Neuronal stem cell (in vitro differentiated cells): ENCODE data around the gene ATAD5.

Source experiments
- DNase-seq: peaks from one replicate; pipeline ENCODE4 v3.0.0-alpha.2; 2013; ENCODE audit warnings: low spot score
- H2AFZ ChIP-seq: one replicate; pipeline ENCODE4 v1.6.1; 2013; ENCODE audit warnings: mild to moderate bottlenecking, low read length, inconsistent platforms
- H2AK5ac ChIP-seq: 2 replicates; pipeline ENCODE4 v1.6.1; 2013; ENCODE audit warnings: low read depth, mild to moderate bottlenecking, inconsistent platforms, low read length, moderate library complexity, mixed read lengths
- H2BK120ac ChIP-seq: 2 replicates; pipeline ENCODE4 v1.6.1; 2013; ENCODE audit warnings: low read depth, mild to moderate bottlenecking, inconsistent platforms, low read length, moderate library complexity, mixed read lengths
- H2BK12ac ChIP-seq: one replicate; pipeline ENCODE4 v1.6.1; 2013; ENCODE audit warnings: low read length, inconsistent platforms
- H2BK15ac ChIP-seq: 2 replicates; pipeline ENCODE4 v1.6.1; 2013; ENCODE audit warnings: mild to moderate bottlenecking, low read length, inconsistent platforms, mixed read lengths
- H2BK5ac ChIP-seq: one replicate; pipeline ENCODE4 v1.6.1; 2013; ENCODE audit warnings: inconsistent platforms, mild to moderate bottlenecking, low read length, moderate library complexity
- H3K14ac ChIP-seq: one replicate; pipeline ENCODE4 v1.6.1; 2013; ENCODE audit warnings: low read length, inconsistent platforms
- H3K18ac ChIP-seq: 2 replicates; pipeline ENCODE4 v1.6.1; 2013; ENCODE audit warnings: low read length, inconsistent platforms
- H3K23ac ChIP-seq: 2 replicates; pipeline ENCODE4 v1.6.1; 2013; ENCODE audit warnings: low read depth, mild to moderate bottlenecking, mixed read lengths, low read length, inconsistent platforms; ENCODE audit not compliant: poor library complexity
- H3K27ac ChIP-seq: replicated peaks from 3 replicates; pipeline ENCODE4 v1.5.1; 2013; ENCODE audit warnings: low read length, inconsistent platforms
- H3K27me3 ChIP-seq, 3 experiments: 2 replicates each; pipeline ENCODE4 v1.6.1; 2013; ENCODE audit warnings: low read length in 3 of 3, mild to moderate bottlenecking in 2 of 3, inconsistent platforms in 1 of 3, low read depth in 1 of 3, mixed read lengths in 1 of 3, moderate library complexity in 1 of 3; ENCODE audit not compliant: control insufficient read depth in 3 of 3, insufficient read depth in 3 of 3
- H3K36me3 ChIP-seq, 2 donors: replicated peaks in 1 of 2; 2 replicates each; pipeline ENCODE4 v1.6.1; 2013; ENCODE audit warnings: low read length in 2 of 2; ENCODE audit not compliant: control insufficient read depth in 2 of 2, insufficient read depth in 2 of 2
- H3K4ac ChIP-seq: 2 replicates; pipeline ENCODE4 v1.6.1; 2013; ENCODE audit warnings: inconsistent platforms, mild to moderate bottlenecking, low read length, moderate library complexity
- H3K4me1 ChIP-seq, 2 donors: 1 replicate in 1 of 2; 2 replicates in 1 of 2; pipeline ENCODE4 v1.6.1; 2013; ENCODE audit warnings: low read length in 2 of 2, low read depth in 1 of 2; ENCODE audit not compliant: control insufficient read depth in 2 of 2, insufficient read depth in 1 of 2
- H3K4me2 ChIP-seq: one replicate; pipeline ENCODE4 v1.6.1; 2013; ENCODE audit warnings: mild to moderate bottlenecking, low read length, inconsistent platforms; ENCODE audit not compliant: insufficient read depth, poor library complexity, severe bottlenecking
- H3K4me3 ChIP-seq, 2 donors: 2 replicates each; pipeline ENCODE4 v1.5.1; 2013; ENCODE audit warnings: low read length in 2 of 2, mild to moderate bottlenecking in 2 of 2, inconsistent platforms in 1 of 2, moderate library complexity in 1 of 2
- H3K79me1 ChIP-seq: one replicate; pipeline ENCODE4 v1.6.1; 2013; ENCODE audit warnings: low read depth, mild to moderate bottlenecking, inconsistent platforms, low read length, moderate library complexity
- H3K9ac ChIP-seq: one replicate; pipeline ENCODE4 v1.6.1; 2013; ENCODE audit warnings: mild to moderate bottlenecking, low read depth, low read length, inconsistent platforms; ENCODE audit not compliant: poor library complexity
- H3K9me3 ChIP-seq, 2 donors: replicated peaks in 1 of 2; 2 replicates each; pipeline versions ENCODE3 to v1.6.1; 2013; ENCODE audit warnings: low read length in 2 of 2, mild to moderate bottlenecking in 2 of 2, inconsistent platforms in 1 of 2, low read depth in 1 of 2, mixed read lengths in 1 of 2, moderate library complexity in 1 of 2; ENCODE audit not compliant: control insufficient read depth in 2 of 2, insufficient read depth in 1 of 2
- H4K8ac ChIP-seq: one replicate; pipeline ENCODE4 v1.6.1; 2013; ENCODE audit warnings: low read depth, mild to moderate bottlenecking, inconsistent platforms, low read length, moderate library complexity
- H4K91ac ChIP-seq: one replicate; pipeline ENCODE4 v1.6.1; 2013; ENCODE audit warnings: low read length, low read depth, mild to moderate bottlenecking, inconsistent platforms; ENCODE audit not compliant: poor library complexity
- WGBS, 2 donors: extraction: QIAGEN DNeasy Blood & Tissue Kit; methylation state at CpG; one replicate each; pipeline ENCODE4 v1.1.7; 2013; ENCODE audit warnings: missing lambda C conversion rate in 2 of 2, mixed read lengths in 1 of 2; ENCODE audit not compliant: insufficient read length in 2 of 2, insufficient replicate concordance in 1 of 2; ENCODE audit errors: extremely low coverage in 2 of 2; 5-methylcytosine and 5-hydroxymethylcytosine counted together

ATAD5 gene

DNA sequence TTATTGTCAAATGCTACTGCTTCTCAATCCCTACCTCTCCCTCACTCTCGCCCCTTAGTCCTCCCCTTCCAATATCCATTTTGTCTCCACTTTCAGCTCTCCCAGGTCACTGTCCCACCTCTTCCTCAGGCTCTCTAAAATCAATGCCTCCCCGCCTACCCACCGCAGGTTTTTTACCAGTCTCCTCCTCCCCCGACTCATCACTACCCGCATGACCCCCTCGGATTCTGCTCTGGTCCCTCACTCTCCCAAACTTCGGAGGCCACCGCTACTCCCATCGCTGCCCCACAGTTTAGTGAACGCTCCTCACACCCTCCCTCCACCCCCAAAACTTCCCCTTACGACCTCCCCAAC lies 7.8 kb upstream of the ATAD5 start:
- Histone ChIP-seq H2AFZ (peak overlapping the region; percentile 99), H4K8ac (no peak overlapping the region), H3K4me1 (peaks cover 3 to 5% of the 10 kb centered on the region in 2 donors), H2BK15ac (peak overlapping the region; percentile 94), H3K79me1 (peaks cover 2% of the 10 kb centered on the region), H3K4ac (no peak overlapping the region), H3K27ac (peak overlapping the region; percentile 96), H3K4me2 (peak overlapping the region; percentile 60), H3K18ac (peak overlapping the region; percentile 97), H3K4me3 (peak overlapping the region; percentile 87 to 96), H2AK5ac (no peak overlapping the region), H3K27me3 (no peaks in the 10 kb centered on the region), H3K14ac (peak overlapping the region; percentile 47), H3K9me3 (no peaks in the 10 kb centered on the region), H3K9ac (peak overlapping the region; percentile 99), H2BK12ac (no peak overlapping the region), H2BK120ac (no peak overlapping the region), H3K36me3 (peaks cover 0 to 7% of the 10 kb centered on the region in 2 donors), H3K23ac (peak overlapping the region; percentile 100), H2BK5ac (peak overlapping the region; percentile 82), H4K91ac (no peak overlapping the region)
- DNase-seq = no peak
- WGBS, 2 donors = no CpG with 5 or more reads among the region's 11 CpGs

DNA sequence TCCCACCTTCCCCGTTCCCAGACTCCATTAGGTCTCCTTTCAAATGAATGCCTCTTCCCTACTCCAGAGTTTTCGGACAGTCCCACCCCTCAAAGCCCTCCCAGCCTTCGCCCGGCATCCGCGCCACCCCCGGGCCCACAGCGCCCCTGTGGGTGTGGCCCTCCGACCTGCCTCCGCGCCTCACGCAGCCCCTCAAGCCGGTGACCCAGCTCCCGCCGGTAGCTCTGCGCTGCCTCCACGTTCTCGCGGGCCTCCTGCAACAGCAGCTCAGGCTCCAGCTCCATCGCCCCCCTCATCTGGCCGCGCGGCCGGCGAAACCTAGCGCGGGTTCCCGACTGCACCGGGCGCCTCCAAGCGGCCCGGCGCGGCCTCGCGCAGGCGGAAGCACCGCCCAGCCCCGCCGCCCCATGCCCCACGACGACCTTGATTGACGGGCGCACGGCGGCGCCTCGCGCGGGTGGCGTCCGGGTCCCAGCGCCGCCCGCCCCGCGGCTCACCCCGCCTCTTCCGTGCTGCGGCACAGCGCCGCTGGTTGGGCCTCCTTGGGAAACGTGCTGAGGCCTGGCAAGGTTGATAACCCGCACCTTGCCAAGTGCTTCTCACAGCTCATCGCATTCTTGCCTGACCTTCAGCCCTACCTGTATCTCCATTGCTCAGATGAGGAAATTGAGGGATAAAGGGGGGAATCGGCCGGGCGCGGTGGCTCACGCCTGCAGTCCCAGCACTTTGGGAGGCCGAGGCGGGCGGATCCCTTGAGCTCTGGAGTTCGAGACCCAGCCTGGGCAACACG lies 7.2 kb upstream of the ATAD5 start, which contains the start of gene CRLF3:
Gene CRLF3, minus strand, starts transcription at position 337 of the 790 bp plus-strand sequence. Its CDS starts 41 bp downstream, at position 296.
- H3K4me2 ChIP-seq = peak within 1 kb of the TSS; percentile 60
- H3K36me3 ChIP-seq = peaks cover 0 to 1% of the 10 kb centered on the region in 2 donors
- H2AFZ ChIP-seq = peak within 1 kb of the TSS; percentile 99
- no CpG with 5 or more reads among the region's 75 CpGs for WGBS, 2 donors
- no peaks in the 10 kb centered on the region for H3K9me3 ChIP-seq
- peak within 1 kb of the TSS; percentile 97 for H3K18ac ChIP-seq
- H2BK5ac ChIP-seq = peak within 1 kb of the TSS; percentile 82
- H2BK120ac ChIP-seq = no peak within 1 kb of the TSS
- H4K8ac ChIP-seq = peak within 1 kb of the TSS; percentile 65
- H2BK12ac ChIP-seq = no peak within 1 kb of the TSS
- no peak within 1 kb of the TSS for H3K4ac ChIP-seq
- H4K91ac ChIP-seq = no peak within 1 kb of the TSS
- H3K9ac ChIP-seq = peak within 1 kb of the TSS; percentile 99
- H3K27ac ChIP-seq = peak within 1 kb of the TSS; percentile 96
- H3K23ac ChIP-seq = peak within 1 kb of the TSS; percentile 100
- H3K4me1 ChIP-seq = peaks cover 3 to 5% of the 10 kb centered on the region in 2 donors
- H3K4me3 ChIP-seq = peak within 1 kb of the TSS; percentile 87 to 96
- H3K79me1 ChIP-seq = peaks cover 2% of the 10 kb centered on the region
- peak within 1 kb of the TSS; percentile 24 for H2AK5ac ChIP-seq
- peak; percentile 88 for DNase-seq
- H3K14ac ChIP-seq = peak within 1 kb of the TSS; percentile 99
- H2BK15ac ChIP-seq = peak within 1 kb of the TSS; percentile 94
- no peaks in the 10 kb centered on the region for H3K27me3 ChIP-seq

DNA sequence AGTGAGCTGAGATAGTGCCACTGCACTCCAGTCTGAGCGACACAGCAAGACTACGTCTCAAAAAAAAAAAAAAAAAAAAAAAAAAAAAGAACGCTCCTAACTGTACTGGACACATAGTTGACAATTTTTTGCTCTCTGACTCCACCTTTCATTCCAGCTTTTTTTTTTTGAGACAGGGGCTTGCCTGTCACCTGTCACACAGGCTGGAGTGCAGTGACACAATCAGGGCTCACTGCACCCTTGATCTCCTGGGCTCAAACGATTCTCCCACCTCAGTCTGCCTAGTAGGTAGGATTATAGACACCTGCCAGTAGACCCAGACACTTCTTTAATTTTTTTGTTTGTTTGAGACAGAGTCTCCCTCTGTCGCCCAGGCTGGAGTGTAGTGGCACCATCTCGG lies 4.7 kb upstream of the ATAD5 start:
- Histone ChIP-seq H2AK5ac (no peak overlapping the region), H3K18ac (no peak overlapping the region), H2BK120ac (no peak overlapping the region), H3K23ac (no peak overlapping the region), H3K4ac (no peak overlapping the region), H2BK12ac (no peak overlapping the region), H4K8ac (no peak overlapping the region), H3K36me3 (no peaks in the 10 kb centered on the region), H3K9ac (no peak overlapping the region), H2AFZ (no peak overlapping the region), H2BK5ac (no peak overlapping the region), H3K27me3 (no peaks in the 10 kb centered on the region), H4K91ac (no peak overlapping the region), H3K27ac (no peak overlapping the region), H2BK15ac (no peak overlapping the region), H3K9me3 (no peaks in the 10 kb centered on the region), H3K4me2 (no peak overlapping the region), H3K14ac (no peak overlapping the region), H3K4me3 (no peak overlapping the region), H3K79me1 (peaks cover 4% of the 10 kb centered on the region), H3K4me1 (peaks cover 8 to 11% of the 10 kb centered on the region in 2 donors)
- WGBS, 2 donors = no CpG with 5 or more reads among the region's 6 CpGs
- DNase-seq = no peak

DNA sequence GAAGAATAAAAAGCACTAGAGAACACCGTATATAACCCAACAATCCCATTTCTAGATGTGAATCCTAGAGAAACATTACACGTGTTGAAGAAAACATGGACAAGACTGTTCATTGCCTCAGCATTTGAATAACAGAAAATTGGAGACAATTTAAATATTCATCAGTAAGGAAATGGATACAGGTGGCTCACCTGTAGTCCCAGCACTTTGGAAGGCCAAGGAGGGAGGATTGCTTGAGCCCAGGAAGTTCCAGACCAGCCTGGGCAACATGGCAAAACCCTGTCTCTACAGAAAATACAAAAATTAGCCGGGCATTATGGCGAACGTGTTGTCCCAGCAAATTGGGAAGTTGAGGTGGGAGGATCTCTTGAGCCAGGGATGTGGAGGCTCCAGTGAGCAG lies 2.7 kb upstream of the ATAD5 start:
- Histone ChIP-seq H3K27me3 (no peaks in the 10 kb centered on the region), H3K27ac (no peak overlapping the region), H2AK5ac (no peak overlapping the region), H3K4ac (no peak overlapping the region), H3K4me1 (peaks cover 7 to 11% of the 10 kb centered on the region in 2 donors), H3K4me2 (no peak overlapping the region), H2AFZ (no peak overlapping the region), H3K79me1 (peaks cover 6% of the 10 kb centered on the region), H2BK5ac (no peak overlapping the region), H3K4me3 (no peak overlapping the region), H3K14ac (no peak overlapping the region), H3K9me3 (no peaks in the 10 kb centered on the region), H3K9ac (no peak overlapping the region), H3K36me3 (peaks cover 0 to 3% of the 10 kb centered on the region in 2 donors), H4K91ac (no peak overlapping the region), H2BK120ac (no peak overlapping the region), H3K18ac (no peak overlapping the region), H4K8ac (no peak overlapping the region), H2BK12ac (no peak overlapping the region), H2BK15ac (no peak overlapping the region), H3K23ac (no peak overlapping the region)
- WGBS, 2 donors = no CpG with 5 or more reads among the region's 5 CpGs
- DNase-seq = no peak
